Ishikawa (cell line): ENCODE data around the gene SCFD2.

Experiments used
- CEBPB ChIP-seq: IDR thresholded peaks from 2 replicates; pipeline ENCODE4 v1.6.1; 2012
- CREB1 ChIP-seq: IDR thresholded peaks from 2 replicates; pipeline ENCODE4 v1.6.1; 2012; ENCODE audit warnings: low read depth
- EGR1 ChIP-seq: IDR thresholded peaks from 2 replicates; pipeline ENCODE4 v1.6.1; 2012
- EP300 ChIP-seq: IDR thresholded peaks from 2 replicates; pipeline ENCODE4 v1.6.1; 2012; ENCODE audit warnings: borderline replicate concordance
- FOXM1 ChIP-seq: IDR thresholded peaks from 2 replicates; pipeline ENCODE4 v1.6.1; 2012; ENCODE audit warnings: low read depth, borderline replicate concordance
- MAX ChIP-seq: IDR thresholded peaks from 2 replicates; pipeline ENCODE4 v1.6.1; 2012
- RAD21 ChIP-seq: IDR thresholded peaks from 2 replicates; pipeline ENCODE4 v1.6.1; 2012; ENCODE audit warnings: low read depth
- REST ChIP-seq: IDR thresholded peaks from 2 replicates; pipeline ENCODE4 v1.6.1; 2012; ENCODE audit warnings: low read depth, mild to moderate bottlenecking
- TAF1 ChIP-seq: IDR thresholded peaks from 2 replicates; pipeline ENCODE4 v1.6.1; 2012; ENCODE audit warnings: low read depth, mild to moderate bottlenecking
- TEAD4 ChIP-seq: IDR thresholded peaks from 2 replicates; pipeline ENCODE4 v1.6.1; 2012
- USF1 ChIP-seq: IDR thresholded peaks from 2 replicates; pipeline ENCODE4 v1.6.1; 2012
- YY1 ChIP-seq: IDR thresholded peaks from 2 replicates; pipeline ENCODE4 v1.6.1; 2012; ENCODE audit warnings: low read depth
- ZBTB7A ChIP-seq: IDR thresholded peaks from 2 replicates; pipeline ENCODE4 v1.6.1; 2012; ENCODE audit warnings: low read depth

GRCh38 chr4:53322696-53323095, 43.2 kb downstream of the SCFD2 start:
- TF ChIP-seq EP300 (no peak), YY1 (no peak), MAX (no peak), RAD21 (no peak), EGR1 (no peak), TAF1 (no peak), TEAD4 (no peak), REST (no peak), CREB1 (no peak), USF1 (no peak), FOXM1 (no peak), CEBPB (no peak), ZBTB7A (no peak)
